Left colon (tissue), 2 donors: ENCODE data around the gene HSPH1. TPM values are rescaled to one million over a fixed set of nuclear protein-coding genes. Genes with fewer than 3 reads are reported as not detected.

Experiments used
- total RNA-seq, 2 donors: library from RNA; stranded (reverse); fragmentation: NEBNext Ultra II Directional; extraction: Animal tissue kit (Norgen Biotek cat#: 25700); gene quantifications; one replicate each; pipeline ENCODE4 v1.2.1, GENCODE V29; 2021
- donor health status: DM: no; HTN: no; CAD: no.
- donor health status: DM: yes; HTN: yes; CAD: no.

The HSPH1 gene
- total RNA-seq, 2 donors from 2014 or later = 35.4 to 41.9 TPM

Other genes with a start within 250 kb of the HSPH1 start
- gene TEX26, start 229.2 kb downstream of the HSPH1 start, total RNA-seq = not detected
- 1 to 10 TPM; 3.9 to 5.0 TPM for gene B3GLCT, start 38.1 kb upstream of the HSPH1 start, total RNA-seq